ENCODE measurements around the gene SNRNP48. TPM values are rescaled to one million over a fixed set of nuclear protein-coding genes. Genes with fewer than 3 reads are reported as not detected.

Gene SNRNP48
- polyA plus RNA-seq, 4 donors = 19.8 to 28.0 (median 21.5) TPM

- no peak for DNase-seq (ENCODE audit: low read depth in 4 of 4, low spot score in 3 of 4)
These were observed 50.0 kb downstream of the SNRNP48 start for GRCh38 chr6:7640016-7640415.

- no peak for DNase-seq (ENCODE audit: low read depth in 4 of 4, low spot score in 3 of 4)
These were observed 50.9 kb downstream of the SNRNP48 start for GRCh38 chr6:7640607-7641577.

- no peak for DNase-seq (ENCODE audit: low read depth in 4 of 4, low spot score in 3 of 4)
These were observed 52.8 kb downstream of the SNRNP48 start for GRCh38 chr6:7642791-7643190.

GRCh38 chr6:7644417-7644816 is 54.4 kb downstream of the SNRNP48 start:
- no peak for DNase-seq (ENCODE audit: low read depth in 4 of 4, low spot score in 3 of 4)

GRCh38 chr6:7646394-7646793 is 56.4 kb downstream of the SNRNP48 start:
- DNase-seq (ENCODE audit: low read depth in 4 of 4, low spot score in 3 of 4) = no peak

GRCh38 chr6:7647504-7647903 is 57.5 kb downstream of the SNRNP48 start:
- DNase-seq (ENCODE audit: low read depth in 4 of 4, low spot score in 3 of 4) = no peak

GRCh38 chr6:7649037-7649810 is 59.2 kb downstream of the SNRNP48 start:
- no peak for DNase-seq (ENCODE audit: low read depth in 4 of 4, low spot score in 3 of 4)

- DNase-seq (ENCODE audit: low read depth in 4 of 4, low spot score in 3 of 4) = no peak
These were observed 60.9 kb downstream of the SNRNP48 start for GRCh38 chr6:7650878-7651277.

GRCh38 chr6:7652957-7653356 is 63.0 kb downstream of the SNRNP48 start:
- no peak for DNase-seq (ENCODE audit: low read depth in 4 of 4, low spot score in 3 of 4)

GRCh38 chr6:7656355-7656754 is 66.4 kb downstream of the SNRNP48 start:
- no peak for DNase-seq (ENCODE audit: low read depth in 4 of 4, low spot score in 3 of 4)

GRCh38 chr6:7658543-7658942 is 68.5 kb downstream of the SNRNP48 start:
- DNase-seq (ENCODE audit: low read depth in 4 of 4, low spot score in 3 of 4) = no peak

GRCh38 chr6:7661364-7661763 is 71.4 kb downstream of the SNRNP48 start:
- DNase-seq (ENCODE audit: low read depth in 4 of 4, low spot score in 3 of 4) = no peak

Other genes starting within 250 kb of the SNRNP48 start
- under 1 TPM in 3 of 4 donors, not detected in 1; 0.17 to 0.20 (median 0.18) TPM for gene CAGE1, start 200.5 kb upstream of the SNRNP48 start, polyA plus RNA-seq (ENCODE audit: insufficient read length in 4 of 4)
- 10 to 100 TPM; 29.5 to 35.5 (median 31.8) TPM for gene RIOK1, start 200.4 kb upstream of the SNRNP48 start, polyA plus RNA-seq (ENCODE audit: insufficient read length in 4 of 4)
- gene DSP, start 48.5 kb upstream of the SNRNP48 start, polyA plus RNA-seq (ENCODE audit: insufficient read length in 4 of 4) = 10 to 100 TPM; 67.9 to 84.6 (median 81.0) TPM
- gene BMP6, start 135.9 kb downstream of the SNRNP48 start, polyA plus RNA-seq (ENCODE audit: insufficient read length in 4 of 4) = 1 to 10 TPM; 7.4 to 8.7 (median 7.6) TPM